OCI-LY3 (cell line): ENCODE data around the gene ZNF669.

Experiments used
- EZH2phosphoT487 ChIP-seq: fragments of 200-600 bp; shearing (Covaris generic); IDR thresholded peaks from 2 replicates; pipeline ENCODE4 v1.6.1; 2018; ENCODE audit warnings: antibody characterized with exemption, mixed run types, low read depth
- TF ChIP-seq, protein P1 (sequence below): fragments of 200-600, 300-600 bp; sonication (generic); IDR thresholded peaks from 2 replicates; pipeline ENCODE4 v1.5.1; 2014; ENCODE audit warnings: antibody characterized with exemption, low read length, low read depth

DNA sequence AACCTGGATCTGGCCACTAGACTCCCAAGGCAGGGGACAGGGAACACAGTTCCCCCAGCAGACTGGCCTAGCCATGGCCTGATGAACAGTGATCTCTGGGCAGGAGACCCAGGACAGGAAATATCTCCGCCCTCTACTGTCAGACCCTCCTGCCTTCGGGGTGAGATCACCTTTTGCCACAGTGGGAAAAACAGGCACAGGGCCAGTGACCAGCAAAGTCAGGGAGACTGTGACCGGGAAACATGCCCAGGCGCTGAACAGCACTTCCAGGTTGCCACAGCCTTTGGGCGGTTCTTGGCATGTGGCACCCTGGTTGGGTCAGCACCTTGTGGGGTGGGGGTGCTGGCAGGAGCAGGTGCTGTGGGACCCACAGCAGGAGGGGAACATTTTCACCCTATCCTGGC lies 8.9 kb upstream of the ZNF669 start:
- TF ChIP-seq, protein P1, sequence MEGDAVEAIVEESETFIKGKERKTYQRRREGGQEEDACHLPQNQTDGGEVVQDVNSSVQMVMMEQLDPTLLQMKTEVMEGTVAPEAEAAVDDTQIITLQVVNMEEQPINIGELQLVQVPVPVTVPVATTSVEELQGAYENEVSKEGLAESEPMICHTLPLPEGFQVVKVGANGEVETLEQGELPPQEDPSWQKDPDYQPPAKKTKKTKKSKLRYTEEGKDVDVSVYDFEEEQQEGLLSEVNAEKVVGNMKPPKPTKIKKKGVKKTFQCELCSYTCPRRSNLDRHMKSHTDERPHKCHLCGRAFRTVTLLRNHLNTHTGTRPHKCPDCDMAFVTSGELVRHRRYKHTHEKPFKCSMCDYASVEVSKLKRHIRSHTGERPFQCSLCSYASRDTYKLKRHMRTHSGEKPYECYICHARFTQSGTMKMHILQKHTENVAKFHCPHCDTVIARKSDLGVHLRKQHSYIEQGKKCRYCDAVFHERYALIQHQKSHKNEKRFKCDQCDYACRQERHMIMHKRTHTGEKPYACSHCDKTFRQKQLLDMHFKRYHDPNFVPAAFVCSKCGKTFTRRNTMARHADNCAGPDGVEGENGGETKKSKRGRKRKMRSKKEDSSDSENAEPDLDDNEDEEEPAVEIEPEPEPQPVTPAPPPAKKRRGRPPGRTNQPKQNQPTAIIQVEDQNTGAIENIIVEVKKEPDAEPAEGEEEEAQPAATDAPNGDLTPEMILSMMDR = no peak
- no peak for TF ChIP-seq EZH2phosphoT487
